Subcutaneous adipose tissue (tissue), 4 donors: ENCODE results near the gene COL8A2. TPM values are rescaled to one million over a fixed set of nuclear protein-coding genes. Genes with fewer than 3 reads are reported as not detected.

Source experiments
- total RNA-seq, 4 donors: library from RNA; depleted of rRNA; stranded (reverse); fragments of >200 nt; gene quantifications; one replicate each; pipeline ENCODE4 v1.1.0, GENCODE V29; 2016
- TF ChIP-seq, protein P1 (sequence below): fragments of 450-650 bp; IDR thresholded peaks from one replicate; pipeline ENCODE4 v1.5.1; 2016; ENCODE audit warnings: low read depth, mild to moderate bottlenecking, control low read depth, antibody characterized with exemption, moderate library complexity

The COL8A2 gene
- total RNA-seq, 4 donors from 2014 or later = 1.1 to 5.9 (median 3.3) TPM

DNA sequence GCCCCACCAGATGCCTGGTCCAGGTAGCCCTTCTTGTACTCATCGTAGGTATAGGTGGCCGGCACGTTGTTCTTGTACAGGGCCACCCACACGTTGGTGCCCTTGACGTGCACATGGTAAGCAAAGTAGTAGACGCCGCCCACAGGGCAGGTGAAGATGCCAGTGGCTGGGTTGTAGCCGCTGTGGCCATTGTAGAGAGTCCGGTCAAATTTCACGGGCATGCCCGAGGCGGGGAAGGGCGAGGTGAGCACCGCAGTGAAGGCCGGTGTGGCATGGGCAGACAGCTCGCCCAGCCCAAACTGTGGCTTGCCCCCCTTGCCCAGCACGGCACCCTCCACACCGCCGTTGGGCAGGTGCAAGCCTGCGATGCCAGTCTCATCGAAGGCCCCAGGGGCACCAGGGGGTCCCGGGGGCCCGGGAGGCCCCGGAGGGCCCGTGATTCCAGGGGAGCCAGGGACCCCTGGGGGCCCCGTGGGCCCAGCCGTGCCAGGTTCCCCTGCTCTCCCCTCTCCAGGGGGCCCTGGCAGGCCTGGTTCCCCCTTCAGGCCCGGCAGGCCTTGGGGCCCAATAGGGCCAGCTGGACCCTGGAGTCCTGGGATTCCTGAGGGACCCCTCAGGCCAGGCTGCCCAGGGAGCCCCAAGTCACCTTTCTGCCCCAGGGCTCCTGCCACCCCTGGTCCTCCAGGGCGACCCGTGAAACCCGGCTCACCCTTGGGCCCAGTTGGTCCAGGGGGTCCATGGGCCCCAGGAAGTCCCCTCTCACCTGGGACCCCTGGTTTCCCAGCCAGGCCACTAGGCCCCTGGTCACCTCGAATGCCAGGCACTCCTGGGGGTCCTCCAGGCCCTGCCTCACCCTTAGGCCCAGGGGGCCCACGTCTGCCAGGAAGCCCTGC, 27.1 kb downstream of the COL8A2 start:
- TF ChIP-seq, protein P1, sequence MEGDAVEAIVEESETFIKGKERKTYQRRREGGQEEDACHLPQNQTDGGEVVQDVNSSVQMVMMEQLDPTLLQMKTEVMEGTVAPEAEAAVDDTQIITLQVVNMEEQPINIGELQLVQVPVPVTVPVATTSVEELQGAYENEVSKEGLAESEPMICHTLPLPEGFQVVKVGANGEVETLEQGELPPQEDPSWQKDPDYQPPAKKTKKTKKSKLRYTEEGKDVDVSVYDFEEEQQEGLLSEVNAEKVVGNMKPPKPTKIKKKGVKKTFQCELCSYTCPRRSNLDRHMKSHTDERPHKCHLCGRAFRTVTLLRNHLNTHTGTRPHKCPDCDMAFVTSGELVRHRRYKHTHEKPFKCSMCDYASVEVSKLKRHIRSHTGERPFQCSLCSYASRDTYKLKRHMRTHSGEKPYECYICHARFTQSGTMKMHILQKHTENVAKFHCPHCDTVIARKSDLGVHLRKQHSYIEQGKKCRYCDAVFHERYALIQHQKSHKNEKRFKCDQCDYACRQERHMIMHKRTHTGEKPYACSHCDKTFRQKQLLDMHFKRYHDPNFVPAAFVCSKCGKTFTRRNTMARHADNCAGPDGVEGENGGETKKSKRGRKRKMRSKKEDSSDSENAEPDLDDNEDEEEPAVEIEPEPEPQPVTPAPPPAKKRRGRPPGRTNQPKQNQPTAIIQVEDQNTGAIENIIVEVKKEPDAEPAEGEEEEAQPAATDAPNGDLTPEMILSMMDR = no peak

DNA sequence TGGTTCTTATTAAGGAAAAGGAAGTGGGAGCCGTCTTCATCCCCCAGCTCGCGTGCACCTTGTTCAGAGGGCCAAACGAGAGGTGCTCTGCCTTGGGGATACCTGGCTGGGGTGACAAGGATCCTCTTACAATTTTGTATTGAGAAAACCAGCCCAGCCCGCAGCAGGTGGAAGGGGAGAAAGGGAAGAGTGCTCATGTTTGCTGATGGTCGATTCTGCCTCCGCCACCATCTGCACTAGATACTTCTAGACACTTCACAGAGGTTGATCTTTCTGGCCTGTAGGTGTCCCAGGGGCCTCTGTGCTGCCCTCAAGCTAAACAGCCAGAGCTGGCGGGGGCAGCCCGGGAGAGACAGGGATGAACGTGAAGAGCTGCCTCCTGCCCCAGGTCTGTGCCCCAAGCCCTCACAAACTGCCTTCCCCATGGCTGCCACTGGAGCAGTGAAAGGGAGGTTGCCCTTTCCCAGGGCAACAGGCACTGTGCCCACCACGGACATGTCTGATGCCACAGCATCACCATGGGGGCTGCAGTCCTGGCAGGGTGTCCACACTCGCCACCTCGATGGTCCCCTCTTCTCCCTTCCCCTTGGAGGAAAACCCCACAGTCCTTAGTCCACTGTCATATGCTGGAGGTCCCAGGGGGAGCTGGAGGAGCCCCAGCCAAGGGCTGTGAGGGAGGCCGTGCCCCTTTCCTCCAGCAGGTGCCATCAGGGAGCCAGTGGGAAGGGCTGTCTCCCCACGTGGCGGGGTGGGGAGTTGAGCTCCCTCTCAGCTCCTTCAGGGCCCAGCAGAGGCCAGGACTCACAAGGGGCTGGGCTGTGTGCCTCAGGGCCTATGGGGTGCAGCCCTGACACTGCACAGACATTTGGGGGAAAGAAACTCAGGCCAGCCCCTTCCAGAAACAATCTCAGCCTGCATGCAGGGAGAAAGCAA, 28.3 kb downstream of the COL8A2 start:
- TF ChIP-seq, protein P1 = no peak

DNA sequence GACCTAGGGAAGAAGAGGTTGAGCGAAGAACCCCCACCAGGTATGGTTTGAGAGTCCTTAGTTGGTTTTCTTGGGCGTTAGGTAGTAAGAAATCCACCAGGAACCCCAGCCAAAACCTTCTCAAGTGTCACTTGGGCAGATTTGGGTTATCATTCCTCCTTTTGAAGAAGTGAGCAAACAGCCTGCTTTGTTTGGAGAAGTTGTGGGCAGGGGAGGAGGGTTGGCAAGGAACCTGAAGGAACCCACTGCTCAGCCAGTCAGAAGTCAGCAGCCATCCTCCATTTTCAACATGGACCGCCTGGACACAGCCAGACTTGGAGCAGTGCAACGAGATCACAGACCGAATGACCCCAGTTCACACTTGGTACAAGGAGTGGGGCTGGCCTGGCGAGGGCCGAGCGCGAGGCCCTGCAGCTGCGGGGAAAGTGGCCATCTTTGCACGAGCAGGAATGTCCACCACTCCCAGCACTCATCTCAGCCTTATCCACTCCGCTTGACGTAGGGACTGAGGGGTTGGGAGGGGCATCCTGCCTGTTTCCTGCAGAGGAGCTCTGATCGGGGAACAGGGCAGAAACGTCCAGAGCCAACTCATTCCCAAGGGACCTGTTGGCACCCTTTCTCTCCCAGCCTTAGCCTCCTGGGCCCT, 29.1 kb downstream of the COL8A2 start:
- TF ChIP-seq, protein P1 = no peak

DNA sequence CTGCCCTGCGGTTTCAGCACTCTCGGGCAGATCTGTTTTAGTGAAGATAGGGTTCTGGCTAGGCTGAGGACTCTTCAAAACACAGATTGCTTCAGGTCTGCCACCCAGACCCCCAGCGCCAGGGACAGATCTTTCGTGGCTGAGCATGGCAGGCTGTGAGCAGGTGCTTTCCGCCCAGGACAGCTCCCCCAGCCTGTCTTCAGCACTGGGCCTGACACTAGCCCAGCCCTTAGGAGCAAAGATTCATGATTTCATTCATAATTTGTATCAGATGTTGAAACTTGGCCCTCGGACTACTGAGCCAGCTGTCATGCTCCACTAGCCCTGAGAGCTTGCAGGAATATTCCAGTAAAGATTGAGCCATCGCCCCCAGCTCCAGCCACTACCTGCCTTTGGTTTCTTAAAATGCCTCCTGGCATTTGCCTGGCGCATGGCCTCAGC, 30.4 kb downstream of the COL8A2 start:
- TF ChIP-seq, protein P1 = no peak

DNA sequence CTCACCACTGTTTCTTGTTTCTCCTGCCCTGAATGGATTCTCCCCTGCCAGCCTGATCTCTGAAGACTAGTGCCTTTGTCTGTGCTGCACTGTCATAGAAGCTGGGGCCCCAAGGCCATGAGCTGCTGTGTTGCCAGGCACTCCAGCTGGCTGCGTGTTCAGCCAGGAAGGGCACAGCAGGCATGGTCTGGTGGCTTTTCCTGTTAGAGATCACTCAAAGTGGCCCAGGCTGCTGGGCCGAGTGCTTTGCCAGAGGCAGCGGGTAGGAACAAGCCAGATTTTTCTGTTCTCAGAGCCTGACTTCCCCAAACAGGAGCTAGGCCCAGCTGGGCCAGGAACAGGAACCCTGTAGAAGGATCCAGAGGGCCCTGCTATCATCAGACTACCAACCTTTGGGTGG, 31.1 kb downstream of the COL8A2 start:
- TF ChIP-seq, protein P1 = no peak

DNA sequence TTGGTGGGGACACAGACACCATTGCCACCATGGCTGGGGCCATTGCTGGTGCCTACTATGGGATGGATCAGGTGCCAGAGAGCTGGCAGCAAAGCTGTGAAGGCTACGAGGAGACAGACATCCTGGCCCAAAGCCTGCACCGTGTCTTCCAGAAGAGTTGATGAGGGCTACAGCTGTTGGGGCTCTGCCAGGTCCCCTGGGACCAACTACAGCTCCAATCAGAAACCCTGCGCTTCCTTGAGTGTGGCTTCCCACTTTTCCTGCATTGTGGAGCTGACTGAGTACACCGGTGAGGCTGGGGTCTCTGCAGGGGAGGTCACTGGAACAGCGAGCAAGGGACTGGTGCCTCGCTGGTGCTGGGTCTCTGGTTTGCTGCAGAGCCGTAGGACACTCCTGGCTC, 31.8 kb downstream of the COL8A2 start:
- TF ChIP-seq, protein P1 = no peak
